ENCODE data around the gene STARD3NL.

GRCh38 chr7:38244516-38244915 is 66.5 kb downstream of the STARD3NL start:
- TF ChIP-seq EZH2 (IDR thresholded peaks at IDR 0.05) = no peak
- TF ChIP-seq POLR2AphosphoS5 (IDR thresholded peaks at IDR 0.05; ENCODE audit: borderline replicate concordance, low read depth, low read length) = no peak
